ENCODE measurements around the gene HECTD4. TPM values are rescaled to one million over a fixed set of nuclear protein-coding genes. Genes with fewer than 3 reads are reported as not detected.

The HECTD4 gene
- total RNA-seq, 4 donors from 2014 or later, result 53.7 to 168 (median 62.9) TPM

DNA sequence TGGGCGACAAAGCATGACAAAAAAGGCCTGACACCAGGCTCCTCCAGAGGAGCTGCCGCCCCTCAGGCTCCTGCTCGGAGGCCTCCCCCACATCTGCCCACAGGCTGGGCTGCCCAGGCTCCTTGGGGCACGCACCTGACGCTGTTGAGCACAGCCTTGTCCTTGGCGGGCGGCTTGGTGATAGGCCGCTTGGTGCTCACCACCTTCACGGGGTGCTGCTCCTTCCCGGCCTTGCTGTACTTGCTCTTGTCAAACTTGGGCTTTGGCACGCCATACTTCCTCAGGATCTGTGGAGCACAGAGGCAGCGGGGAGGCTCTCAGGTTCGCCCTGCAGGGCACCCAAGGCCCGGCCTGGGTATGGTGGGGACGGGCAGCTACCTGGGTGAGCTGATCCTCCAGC is 203.4 kb downstream of the HECTD4 start:
- Histone ChIP-seq H3K36me3 (peaks cover 88% of the 10 kb centered on the region), H3K4me1 (no peaks in the 10 kb centered on the region), H3K27me3 (no peaks in the 10 kb centered on the region), H3K27ac (no peak overlapping the region), H3K4me3 (no peak overlapping the region), H3K9me3 (no peaks in the 10 kb centered on the region)
- WGBS, result 100% methylated on average over 6 of the region's 15 CpGs
- DNase-seq (ENCODE audit: low spot score in 2 of 2), result peak in 1 of 2 donors; percentile 43
- no peak for TF ChIP-seq POLR2A (IDR thresholded peaks at IDR 0.05)
- TF ChIP-seq EP300 (IDR thresholded peaks at IDR 0.05), result no peak
- TF ChIP-seq, protein P1, sequence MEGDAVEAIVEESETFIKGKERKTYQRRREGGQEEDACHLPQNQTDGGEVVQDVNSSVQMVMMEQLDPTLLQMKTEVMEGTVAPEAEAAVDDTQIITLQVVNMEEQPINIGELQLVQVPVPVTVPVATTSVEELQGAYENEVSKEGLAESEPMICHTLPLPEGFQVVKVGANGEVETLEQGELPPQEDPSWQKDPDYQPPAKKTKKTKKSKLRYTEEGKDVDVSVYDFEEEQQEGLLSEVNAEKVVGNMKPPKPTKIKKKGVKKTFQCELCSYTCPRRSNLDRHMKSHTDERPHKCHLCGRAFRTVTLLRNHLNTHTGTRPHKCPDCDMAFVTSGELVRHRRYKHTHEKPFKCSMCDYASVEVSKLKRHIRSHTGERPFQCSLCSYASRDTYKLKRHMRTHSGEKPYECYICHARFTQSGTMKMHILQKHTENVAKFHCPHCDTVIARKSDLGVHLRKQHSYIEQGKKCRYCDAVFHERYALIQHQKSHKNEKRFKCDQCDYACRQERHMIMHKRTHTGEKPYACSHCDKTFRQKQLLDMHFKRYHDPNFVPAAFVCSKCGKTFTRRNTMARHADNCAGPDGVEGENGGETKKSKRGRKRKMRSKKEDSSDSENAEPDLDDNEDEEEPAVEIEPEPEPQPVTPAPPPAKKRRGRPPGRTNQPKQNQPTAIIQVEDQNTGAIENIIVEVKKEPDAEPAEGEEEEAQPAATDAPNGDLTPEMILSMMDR (IDR thresholded peaks at IDR 0.05), result no peak
- TF ChIP-seq POLR2AphosphoS5 (IDR thresholded peaks at IDR 0.05), result no peak

DNA sequence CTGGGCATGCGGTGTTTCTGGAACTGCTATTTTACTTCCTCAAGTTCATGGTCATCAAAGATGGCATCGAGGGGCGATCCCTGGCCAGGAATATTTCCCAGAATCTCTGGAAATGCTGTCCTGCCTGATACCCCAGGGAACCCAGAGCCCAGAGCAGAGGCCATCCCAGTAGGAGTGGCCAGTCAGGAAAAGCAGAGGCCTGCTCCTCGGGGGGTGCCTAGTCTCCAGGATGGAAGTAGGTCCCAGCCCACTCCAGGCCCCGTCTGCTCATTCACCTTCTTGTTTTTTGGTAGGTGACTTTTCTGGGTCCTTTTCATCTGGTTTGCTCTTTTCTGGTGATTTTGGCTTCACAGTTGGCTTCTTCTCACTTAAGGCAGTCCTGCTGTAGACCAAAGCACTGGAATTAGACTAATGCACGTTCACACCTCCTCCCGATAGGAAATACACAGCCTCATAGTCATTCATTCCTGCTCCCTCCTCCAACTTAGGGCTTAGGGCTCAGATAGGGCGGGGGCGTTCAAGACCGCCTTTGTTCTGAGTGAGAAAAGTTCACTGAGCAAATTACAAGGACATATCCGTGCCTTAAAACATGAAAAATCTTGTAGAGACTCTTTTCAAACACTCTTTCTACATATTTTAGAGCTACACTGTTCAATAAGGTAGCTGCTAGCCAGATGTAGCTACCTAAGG is 205.8 kb downstream of the HECTD4 start:
- Histone ChIP-seq H3K27ac (no peak overlapping the region), H3K4me3 (no peak overlapping the region), H3K36me3 (peaks cover 93% of the 10 kb centered on the region), H3K4me1 (no peaks in the 10 kb centered on the region), H3K27me3 (no peaks in the 10 kb centered on the region), H3K9me3 (no peaks in the 10 kb centered on the region)
- DNase-seq (ENCODE audit: low spot score in 2 of 2), result no peak
- TF ChIP-seq POLR2A (IDR thresholded peaks at IDR 0.05), result no peak
- TF ChIP-seq EP300 (IDR thresholded peaks at IDR 0.05), result no peak
- no peak for TF ChIP-seq POLR2AphosphoS5 (IDR thresholded peaks at IDR 0.05)
- TF ChIP-seq, protein P1 (IDR thresholded peaks at IDR 0.05), result no peak
- 83% methylated on average over 11 of the region's 11 CpGs for WGBS

DNA sequence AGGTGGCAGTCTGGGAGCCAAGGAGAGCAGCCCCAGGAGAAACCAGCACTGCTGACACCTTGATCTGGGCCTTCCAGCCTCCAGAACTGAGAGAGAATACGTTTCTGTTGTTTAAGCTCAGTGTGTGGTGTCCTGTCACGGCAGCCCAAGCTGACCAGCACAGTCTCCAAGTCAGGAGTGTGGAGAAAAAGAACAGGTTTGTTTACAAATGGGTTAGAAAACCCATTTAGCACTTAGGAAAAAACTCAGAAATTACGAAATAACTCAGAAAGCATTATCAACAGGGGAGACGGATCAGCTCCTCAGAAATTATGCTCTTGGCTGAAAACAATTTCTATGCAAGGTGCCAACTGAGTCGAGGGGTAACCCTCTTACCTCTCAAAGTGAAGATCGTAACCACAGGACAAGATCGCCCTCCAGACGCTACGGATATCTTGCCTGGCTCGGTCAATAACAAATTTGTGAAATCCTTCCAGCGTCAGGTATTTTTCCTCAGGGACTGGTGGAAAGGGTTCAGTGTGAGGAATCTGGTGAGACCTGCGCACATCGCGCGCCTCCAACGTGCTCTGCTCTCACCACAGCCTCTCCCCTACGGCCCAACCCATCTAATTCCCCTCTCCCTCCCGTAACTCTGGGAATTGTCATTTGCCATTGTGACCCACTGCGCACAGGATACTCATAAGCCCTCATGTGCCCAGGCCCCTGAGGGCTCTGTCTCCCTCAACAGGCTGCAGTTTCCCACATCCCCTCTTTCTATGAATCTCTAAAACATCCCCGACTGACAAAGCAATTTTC is 206.7 kb downstream of the HECTD4 start:
- Histone ChIP-seq H3K4me3 (no peak overlapping the region), H3K27ac (no peak overlapping the region), H3K9me3 (no peaks in the 10 kb centered on the region), H3K4me1 (no peaks in the 10 kb centered on the region), H3K27me3 (no peaks in the 10 kb centered on the region), H3K36me3 (peaks cover 93% of the 10 kb centered on the region)
- no peak for DNase-seq (ENCODE audit: low spot score in 2 of 2)
- TF ChIP-seq EP300 (IDR thresholded peaks at IDR 0.05) (no peak), POLR2A (IDR thresholded peaks at IDR 0.05) (no peak), POLR2AphosphoS5 (IDR thresholded peaks at IDR 0.05) (no peak)
- TF ChIP-seq, protein P1 (IDR thresholded peaks at IDR 0.05), result no peak
- 88% methylated on average over 20 of the region's 20 CpGs for WGBS

DNA sequence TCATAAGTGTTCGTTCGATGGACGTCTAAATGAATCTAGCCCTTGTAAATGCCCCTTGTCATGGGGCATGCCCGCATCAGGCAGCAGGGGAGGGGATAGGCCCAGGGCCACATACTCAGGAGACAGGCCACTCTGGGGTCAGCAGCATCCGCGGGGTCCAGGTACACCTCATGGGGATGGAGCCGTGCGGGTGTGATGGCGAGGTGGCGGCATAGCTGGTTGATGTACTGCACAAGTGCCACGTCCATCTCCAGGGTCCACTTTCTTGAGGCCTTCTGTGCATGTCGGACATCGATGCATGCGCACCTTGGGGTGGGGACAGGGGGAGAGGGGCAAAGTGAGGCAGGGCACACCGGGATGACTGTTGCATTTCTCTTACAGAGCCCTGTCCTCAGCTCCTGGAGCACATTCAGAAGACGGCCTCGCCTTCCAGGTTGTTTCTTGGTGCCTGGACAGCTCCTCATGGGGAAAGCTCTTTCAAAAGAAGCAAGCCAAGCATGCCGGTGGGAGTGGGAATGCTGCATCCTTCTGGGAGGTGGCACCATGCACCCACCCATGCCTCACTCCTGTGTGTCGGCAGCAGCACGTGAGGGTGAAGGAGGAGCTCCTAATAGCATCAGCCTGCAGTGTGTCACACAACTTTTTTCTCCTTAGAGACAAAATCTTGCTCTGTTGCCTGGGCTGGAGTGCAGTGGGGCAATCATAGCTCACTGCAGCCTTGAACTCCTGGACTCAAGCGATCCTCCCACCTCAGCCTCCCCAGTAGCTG is 209.5 kb downstream of the HECTD4 start:
- Histone ChIP-seq H3K36me3 (peaks cover 90% of the 10 kb centered on the region), H3K9me3 (no peaks in the 10 kb centered on the region), H3K27me3 (no peaks in the 10 kb centered on the region), H3K4me3 (no peak overlapping the region), H3K4me1 (no peaks in the 10 kb centered on the region), H3K27ac (no peak overlapping the region)
- DNase-seq (ENCODE audit: low spot score in 2 of 2), result peak in 1 of 2 donors; percentile 35
- WGBS, result 97% methylated on average over 14 of the region's 21 CpGs
- TF ChIP-seq EP300 (IDR thresholded peaks at IDR 0.05) (no peak), POLR2A (IDR thresholded peaks at IDR 0.05) (no peak)
- TF ChIP-seq, protein P1 (IDR thresholded peaks at IDR 0.05), result no peak

Measured in suprapubic skin (tissue), 4 donors.